Gastrocnemius medialis (tissue), 4 donors: ENCODE results near the gene ROCK1. TPM values are rescaled to one million over a fixed set of nuclear protein-coding genes. Genes with fewer than 3 reads are reported as not detected.

Experiments
- ATAC-seq, 2 donors: fragments of 150-250 bp; one replicate each; pipeline ENCODE4 v1.9.1; 2016
- DNase-seq, 2 donors: peaks; one replicate each; pipeline ENCODE4 v3.0.0-alpha.2; 2019
- H3K27ac ChIP-seq, 4 donors: fragments of 200-600 bp; sonication (generic); 1 replicate in 1 of 4; 2 replicates in 3 of 4; pipeline ENCODE4 v1.5.1; 2016 to 2018; ENCODE audit warnings: mild to moderate bottlenecking in 2 of 4, moderate library complexity in 1 of 4
- H3K27me3 ChIP-seq, 3 donors: fragments of 200-600 bp; sonication (generic) in 2 of 3; 1 replicate in 1 of 3; 2 replicates in 2 of 3; pipeline versions ENCODE4 v1.5.1 to v1.6.0; 2016 to 2019; ENCODE audit warnings: mild to moderate bottlenecking in 1 of 3, moderate library complexity in 1 of 3
- H3K36me3 ChIP-seq, 2 donors: fragments of 200-600 bp; sonication (generic) in 1 of 2; one replicate each; pipeline ENCODE4 v1.5.1; 2017 to 2018
- H3K4me1 ChIP-seq, 2 donors: fragments of 200-600 bp; sonication (generic) in 1 of 2; one replicate each; pipeline ENCODE4 v1.5.1; 2016 to 2017; ENCODE audit warnings: mild to moderate bottlenecking in 2 of 2
- H3K4me3 ChIP-seq, 4 donors: fragments of 200-600 bp; sonication (generic) in 3 of 4; 1 replicate in 1 of 4; 2 replicates in 3 of 4; pipeline ENCODE4 v1.5.1; 2016 to 2019; ENCODE audit warnings: mild to moderate bottlenecking in 2 of 4
- H3K9me3 ChIP-seq, 3 donors: fragments of 200-600 bp; sonication (generic) in 2 of 3; 1 replicate in 1 of 3; 2 replicates in 2 of 3; pipeline ENCODE4 v1.5.1; 2016 to 2019
- CTCF ChIP-seq, 5 experiments: fragments of 450-650 bp in 3 of 5; fragments of 200-600 bp in 2 of 5; sonication (generic) in 2 of 5; IDR thresholded peaks in 4 of 5; conservative IDR thresholded peaks in 1 of 5; 1 replicate in 4 of 5; 2 replicates in 1 of 5; pipeline ENCODE4 v1.5.1; 2016 to 2019; ENCODE audit warnings: antibody characterized with exemption in 5 of 5, mild to moderate bottlenecking in 3 of 5, moderate library complexity in 3 of 5
- POLR2A ChIP-seq, 2 donors: fragments of 450-650 bp; IDR thresholded peaks; one replicate each; pipeline ENCODE4 v1.6.1; 2017; ENCODE audit warnings: antibody characterized with exemption in 2 of 2, mild to moderate bottlenecking in 2 of 2, moderate library complexity in 2 of 2
- in situ Hi-C, 4 donors: fragments of 200-750 bp; cut with MboI; loops; one replicate each; pipeline versions ENCODE4 v1.15.0 to v1.8.0; 2017; ENCODE audit warnings: low sequenced_read_pairs in 4 of 4
- intact Hi-C: fragments of 100-400 bp; cut with DNase I; formaldehyde crosslinking; loops from one replicate; pipeline ENCODE4 v1.15.1; 2023; ENCODE audit warnings: low total_unique reads
- total RNA-seq, 4 donors: library from RNA; depleted of rRNA; stranded (reverse); fragments of >200 nt; gene quantifications; one replicate each; pipeline versions ENCODE4 v1.1.0 to v1.2.3, GENCODE V29; 2016

Gene ROCK1
- total RNA-seq, 4 donors from 2014 or later: 11.0 to 15.7 (median 12.7) TPM

GRCh38 chr18:21054252-21054821 lies 57.3 kb downstream of the ROCK1 start:
- Histone ChIP-seq H3K9me3 (no peaks in the 10 kb centered on the region), H3K4me3 (no peak overlapping the region), H3K27me3 (no peaks in the 10 kb centered on the region), H3K36me3 (no peaks in the 10 kb centered on the region), H3K4me1 (peaks cover 43 to 59% of the 10 kb centered on the region in 2 donors), H3K27ac (no peak overlapping the region)
- intact Hi-C loops (loop anchor here (5.0 kb wide), 1 partner anchor 48 kb away; no protein-coding TSS in a partner anchor), in situ Hi-C loops (loop anchor here in 2 of 4 donors (5.0 to 25.0 kb wide), 2 partner anchors 37 to 108 kb away; no protein-coding TSS in a partner anchor)
- ATAC-seq (no peak), DNase-seq (no peak)
- TF ChIP-seq POLR2A (IDR thresholded peaks at IDR 0.05): no peak
- TF ChIP-seq CTCF (IDR thresholded peaks at IDR 0.05 in 4 of 5, conservative IDR thresholded peaks at IDR 0.05 in 1 of 5): no peak

GRCh38 chr18:21053127-21053526 lies 58.5 kb downstream of the ROCK1 start:
- no peak for DNase-seq
- H3K27ac ChIP-seq: peak overlapping the region in 2 of 4 donors; percentile 2 to 49

GRCh38 chr18:21052385-21052784 lies 59.2 kb downstream of the ROCK1 start:
- Histone ChIP-seq H3K9me3 (no peaks in the 10 kb centered on the region), H3K27me3 (no peaks in the 10 kb centered on the region), H3K27ac (peak overlapping the region in 1 of 4 donors; percentile 0), H3K4me3 (no peak overlapping the region), H3K4me1 (peaks cover 45 to 61% of the 10 kb centered on the region in 2 donors), H3K36me3 (no peaks in the 10 kb centered on the region)
- TF ChIP-seq POLR2A (IDR thresholded peaks at IDR 0.05): no peak
- TF ChIP-seq CTCF (IDR thresholded peaks at IDR 0.05 in 4 of 5, conservative IDR thresholded peaks at IDR 0.05 in 1 of 5): no peak
- in situ Hi-C loops: loop anchor here in 2 of 4 donors (5.0 to 25.0 kb wide), 2 partner anchors 35 to 110 kb away; no protein-coding TSS in a partner anchor
- intact Hi-C loops: loop anchor here (5.0 kb wide), 1 partner anchor 50 kb away; no protein-coding TSS in a partner anchor
- no peak for ATAC-seq
- DNase-seq: no peak

More at GRCh38 chr18:21053127-21053526, 58.5 kb downstream of the ROCK1 start:
- in situ Hi-C loops: loop anchor here in 2 of 4 donors (5.0 to 25.0 kb wide), 2 partner anchors 36 to 109 kb away; no protein-coding TSS in a partner anchor
- ATAC-seq: peak; percentile 70 to 90
- Histone ChIP-seq H3K27me3 (no peaks in the 10 kb centered on the region), H3K9me3 (no peaks in the 10 kb centered on the region), H3K4me1 (peaks cover 45 to 61% of the 10 kb centered on the region in 2 donors), H3K4me3 (no peak overlapping the region), H3K36me3 (no peaks in the 10 kb centered on the region)
- intact Hi-C loops: loop anchor here (5.0 kb wide), 1 partner anchor 49 kb away; no protein-coding TSS in a partner anchor
- TF ChIP-seq CTCF (IDR thresholded peaks at IDR 0.05 in 4 of 5, conservative IDR thresholded peaks at IDR 0.05 in 1 of 5) (no peak), POLR2A (IDR thresholded peaks at IDR 0.05) (no peak)

- TF ChIP-seq POLR2A (IDR thresholded peaks at IDR 0.05) (no peak), CTCF (IDR thresholded peaks at IDR 0.05 in 4 of 5, conservative IDR thresholded peaks at IDR 0.05 in 1 of 5) (no peak)
- peaks cover 41 to 55% of the 10 kb centered on the region in 2 donors for H3K4me1 ChIP-seq
- intact Hi-C loops (loop anchor here (5.0 kb wide), 1 partner anchor 51 kb away; no protein-coding TSS in a partner anchor), in situ Hi-C loops (loop anchor here in 2 of 4 donors (5.0 to 25.0 kb wide), 2 partner anchors 34 to 111 kb away; no protein-coding TSS in a partner anchor)
- no peak for DNase-seq
- no peaks in the 10 kb centered on the region for H3K9me3 ChIP-seq
- H3K27me3 ChIP-seq: no peaks in the 10 kb centered on the region
- H3K27ac ChIP-seq: peak overlapping the region in 3 of 4 donors; percentile 0 to 16 (median 1)
- no peaks in the 10 kb centered on the region for H3K36me3 ChIP-seq
- no peak for ATAC-seq
- H3K4me3 ChIP-seq: no peak overlapping the region
Observed at GRCh38 chr18:21051620-21052019, 60.0 kb downstream of the ROCK1 start.
